ENCODE data around the gene FBXO34.
"Not testable (repeated sequence)": the region's sequence is repeated elsewhere in the genome, so short reads cannot be mapped to it uniquely, and the experiment has no call there.

FBXO34 gene

GRCh38 chr14:55361190-55361589 lies 90.0 kb downstream of the FBXO34 start:
- H3K27ac Mint-ChIP-seq = no peak overlapping the region
- H3K4me3 Mint-ChIP-seq = no peak overlapping the region
- no peaks in the 10 kb centered on the region for H3K27me3 Mint-ChIP-seq
- peaks cover 18% of the 10 kb centered on the region for H3K36me3 Mint-ChIP-seq
- no peak for ATAC-seq
- H3K9me3 Mint-ChIP-seq = no peaks in the 10 kb centered on the region
- H3K4me1 Mint-ChIP-seq = no peaks in the 10 kb centered on the region

DNA sequence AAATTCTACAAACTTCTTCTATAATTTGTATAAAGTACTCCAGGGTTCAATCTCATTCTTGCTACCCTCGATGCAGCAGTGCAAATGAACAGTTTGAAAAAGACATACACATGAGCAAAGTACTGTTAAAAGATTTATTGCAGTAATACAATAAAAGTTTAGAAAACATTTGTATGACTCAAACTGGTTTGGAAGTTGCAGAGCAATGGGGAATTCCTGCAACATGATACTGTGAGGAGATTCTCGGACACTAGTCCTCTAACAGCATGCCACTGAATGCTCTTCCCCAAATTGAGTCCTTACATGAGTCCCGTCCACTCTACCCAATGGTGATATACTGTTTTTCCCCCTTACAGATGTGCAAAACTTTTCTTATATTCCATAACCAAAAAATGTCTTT lies 95.0 kb downstream of the FBXO34 start:
- Mint-ChIP-seq H3K36me3 (peaks cover 61% of the 10 kb centered on the region), H3K4me3 (no peak overlapping the region), H3K27me3 (no peaks in the 10 kb centered on the region), H3K4me1 (no peaks in the 10 kb centered on the region), H3K27ac (no peak overlapping the region), H3K9me3 (no peaks in the 10 kb centered on the region)
- ATAC-seq = no peak

DNA sequence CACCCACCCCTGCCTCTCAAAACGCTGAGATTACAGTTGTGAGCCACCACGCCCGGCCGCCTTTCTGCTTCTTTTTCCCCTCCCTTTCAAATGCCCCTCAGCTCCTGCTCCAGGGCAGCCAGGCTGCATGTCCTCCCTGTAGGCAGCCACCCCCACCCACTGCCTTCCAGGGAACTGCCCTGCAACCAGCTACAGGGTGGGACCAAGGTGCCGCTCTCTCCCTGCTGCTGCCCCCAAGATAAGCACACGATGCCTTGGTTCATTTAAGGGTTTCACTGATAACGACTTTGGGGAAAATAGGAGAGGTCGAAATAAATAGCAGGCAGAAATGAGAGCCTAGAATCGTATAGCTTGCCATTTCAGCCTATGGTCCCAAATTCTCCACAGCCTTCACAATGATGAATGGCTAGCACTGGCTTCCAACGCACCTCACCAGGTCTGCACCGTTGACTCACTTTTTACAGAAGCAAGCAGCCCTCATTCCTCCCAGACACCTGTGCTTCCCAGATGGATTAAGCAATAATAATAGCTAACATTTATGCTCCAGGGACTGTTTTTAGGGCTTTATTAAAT lies 99.7 kb downstream of the FBXO34 start:
- H3K27me3 Mint-ChIP-seq = no peaks in the 10 kb centered on the region
- H3K36me3 Mint-ChIP-seq = peaks cover 72% of the 10 kb centered on the region
- ATAC-seq = no peak

GRCh38 chr14:55372423-55372822 lies 101.2 kb downstream of the FBXO34 start:
- no peaks in the 10 kb centered on the region for H3K27me3 Mint-ChIP-seq
- H3K9me3 Mint-ChIP-seq = no peaks in the 10 kb centered on the region
- peaks cover 8% of the 10 kb centered on the region for H3K4me1 Mint-ChIP-seq
- no peak overlapping the region for H3K27ac Mint-ChIP-seq
- H3K4me3 Mint-ChIP-seq = no peak overlapping the region
- no peak for ATAC-seq
- H3K36me3 Mint-ChIP-seq = peaks cover 81% of the 10 kb centered on the region

More for the DNA sequence above, 99.7 kb downstream of the FBXO34 start:
- Mint-ChIP-seq H3K4me3 (no peak overlapping the region), H3K27ac (no peak overlapping the region), H3K4me1 (peaks cover 8% of the 10 kb centered on the region), H3K9me3 (no peaks in the 10 kb centered on the region)

- Mint-ChIP-seq H3K36me3 (peaks cover 81% of the 10 kb centered on the region), H3K4me1 (peaks cover 8% of the 10 kb centered on the region), H3K27ac (no peak overlapping the region), H3K9me3 (no peaks in the 10 kb centered on the region), H3K4me3 (no peak overlapping the region), H3K27me3 (no peaks in the 10 kb centered on the region)
- no peak for ATAC-seq
Observed at GRCh38 chr14:55372825-55373224, 101.6 kb downstream of the FBXO34 start.

DNA sequence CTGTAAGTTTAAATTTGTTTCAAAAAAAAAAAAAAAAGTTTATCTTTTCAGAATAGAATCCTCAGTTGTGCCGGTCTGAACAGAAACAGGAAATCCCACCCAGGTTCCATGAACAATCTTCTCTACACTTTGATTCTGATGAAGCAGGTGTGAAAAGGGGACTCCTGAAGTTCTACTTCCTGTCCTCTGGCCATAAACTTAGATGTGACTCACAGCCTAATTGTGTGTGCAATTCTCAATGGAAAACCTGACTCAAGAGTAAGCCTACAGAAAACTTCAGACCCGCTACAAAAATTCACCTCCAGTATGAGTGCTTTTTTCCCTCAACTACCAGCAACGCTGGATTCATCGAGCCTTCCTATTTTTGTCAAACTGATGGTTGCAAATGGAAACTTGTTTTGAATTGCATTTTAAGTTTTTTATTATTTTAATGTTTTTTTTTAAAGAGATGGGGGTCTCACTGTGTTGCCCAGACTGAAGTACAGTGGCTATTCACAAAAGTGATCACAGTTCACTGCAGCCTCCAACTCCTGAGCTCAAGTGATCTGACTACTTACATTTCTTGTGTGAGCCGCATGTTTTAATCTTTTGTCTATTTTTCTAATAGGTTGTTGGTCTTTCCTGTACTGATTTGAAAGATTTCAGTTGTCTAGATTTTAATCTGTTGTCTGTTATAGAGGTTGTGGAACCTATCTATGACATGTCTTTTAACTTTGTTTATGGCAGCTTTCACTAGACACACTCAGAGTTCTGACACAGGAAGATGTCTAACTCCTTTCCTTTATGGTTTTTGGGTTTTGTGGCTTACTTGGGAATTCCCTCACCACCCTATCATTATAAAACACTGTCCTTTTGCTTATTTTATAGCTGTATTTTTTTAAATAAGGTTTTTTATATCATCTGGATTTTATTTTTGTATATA lies 102.8 kb downstream of the FBXO34 start:
- peak; percentile 86 for ATAC-seq

GRCh38 chr14:55374771-55375170 lies 103.5 kb downstream of the FBXO34 start:
- Mint-ChIP-seq H3K9me3 (no peaks in the 10 kb centered on the region), H3K27ac (peak overlapping the region; percentile 69), H3K4me1 (peaks cover 8% of the 10 kb centered on the region), H3K4me3 (no peak overlapping the region), H3K27me3 (no peaks in the 10 kb centered on the region), H3K36me3 (peaks cover 75% of the 10 kb centered on the region)
- ATAC-seq = no peak

More for the DNA sequence above, 102.8 kb downstream of the FBXO34 start:
- H3K27me3 Mint-ChIP-seq = no peaks in the 10 kb centered on the region
- no peaks in the 10 kb centered on the region for H3K9me3 Mint-ChIP-seq
- no peak overlapping the region for H3K4me3 Mint-ChIP-seq
- H3K36me3 Mint-ChIP-seq = peaks cover 82% of the 10 kb centered on the region
- peak overlapping the region; percentile 69 for H3K27ac Mint-ChIP-seq
- peaks cover 8% of the 10 kb centered on the region for H3K4me1 Mint-ChIP-seq

- no peak for ATAC-seq
- no peaks in the 10 kb centered on the region for H3K9me3 Mint-ChIP-seq
- no peaks in the 10 kb centered on the region for H3K27me3 Mint-ChIP-seq
- H3K36me3 Mint-ChIP-seq = peaks cover 78% of the 10 kb centered on the region
- H3K27ac Mint-ChIP-seq = no peak overlapping the region
- H3K4me1 Mint-ChIP-seq = peaks cover 8% of the 10 kb centered on the region
- no peak overlapping the region for H3K4me3 Mint-ChIP-seq
Observed at GRCh38 chr14:55377236-55377635, 106.0 kb downstream of the FBXO34 start.

- no peaks in the 10 kb centered on the region for H3K9me3 Mint-ChIP-seq
- ATAC-seq = no peak
- H3K4me1 Mint-ChIP-seq = no peaks in the 10 kb centered on the region
- H3K4me3 Mint-ChIP-seq = no peak overlapping the region
- H3K27me3 Mint-ChIP-seq = no peaks in the 10 kb centered on the region
- peaks cover 77% of the 10 kb centered on the region for H3K36me3 Mint-ChIP-seq
- no peak overlapping the region for H3K27ac Mint-ChIP-seq
Observed at GRCh38 chr14:55381040-55381439, 109.8 kb downstream of the FBXO34 start.

DNA sequence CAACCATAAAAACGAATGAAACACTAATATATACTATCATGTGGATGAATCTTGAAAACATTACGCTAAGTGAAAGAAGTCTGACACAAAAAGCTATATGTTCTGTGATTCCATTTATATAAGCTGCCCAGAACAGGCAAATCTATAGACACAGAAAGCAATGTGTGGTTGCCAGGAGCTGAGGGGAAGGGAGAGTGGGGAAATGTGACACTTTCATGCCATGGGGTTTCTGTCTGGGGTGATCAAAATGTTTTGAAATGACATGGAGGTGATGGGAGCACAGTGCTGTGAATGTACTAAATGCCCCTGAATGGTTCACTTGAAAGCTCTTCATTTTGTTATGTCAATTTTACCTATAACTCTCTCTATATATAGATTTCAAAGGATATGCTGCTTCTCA lies 110.3 kb downstream of the FBXO34 start:
- H3K27ac Mint-ChIP-seq = no peak overlapping the region
- no peaks in the 10 kb centered on the region for H3K4me1 Mint-ChIP-seq
- H3K9me3 Mint-ChIP-seq = no peaks in the 10 kb centered on the region
- H3K36me3 Mint-ChIP-seq = peaks cover 73% of the 10 kb centered on the region
- no peak overlapping the region for H3K4me3 Mint-ChIP-seq
- H3K27me3 Mint-ChIP-seq = no peaks in the 10 kb centered on the region
- ATAC-seq = no peak

DNA sequence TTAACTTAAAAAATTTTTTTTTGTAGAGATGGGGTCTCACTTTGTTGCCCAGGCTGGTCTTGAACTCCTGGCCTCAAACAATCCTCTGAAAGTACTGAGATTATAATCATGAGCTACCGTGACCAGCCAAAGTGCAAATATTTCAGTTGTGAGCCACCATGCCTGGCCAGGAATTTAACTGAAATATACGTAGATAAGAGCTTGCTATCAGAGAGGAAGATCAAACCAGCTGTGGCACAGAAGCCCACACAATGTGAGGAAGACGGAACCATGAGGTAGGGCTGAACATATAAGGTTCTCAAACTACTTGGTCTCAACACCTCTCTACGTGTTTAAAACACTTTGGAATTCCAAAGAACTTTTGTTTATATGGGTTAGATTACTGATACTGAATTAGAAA lies 111.3 kb downstream of the FBXO34 start:
- Mint-ChIP-seq H3K36me3 (peaks cover 73% of the 10 kb centered on the region), H3K27me3 (no peaks in the 10 kb centered on the region)

GRCh38 chr14:55383056-55383466 lies 111.8 kb downstream of the FBXO34 start:
- H3K4me1 Mint-ChIP-seq, H3K9me3 Mint-ChIP-seq, H3K27me3 Mint-ChIP-seq, ATAC-seq, H3K27ac Mint-ChIP-seq, H3K4me3 Mint-ChIP-seq: not testable (repeated sequence)
- peaks cover 73% of the 10 kb centered on the region for H3K36me3 Mint-ChIP-seq

More for the DNA sequence above, 111.3 kb downstream of the FBXO34 start:
- Mint-ChIP-seq H3K9me3 (no peaks in the 10 kb centered on the region), H3K4me1 (no peaks in the 10 kb centered on the region), H3K4me3 (no peak overlapping the region), H3K27ac (no peak overlapping the region)
- ATAC-seq = no peak

GRCh38 chr14:55383541-55384140 lies 112.4 kb downstream of the FBXO34 start:
- Mint-ChIP-seq H3K27me3 (no peaks in the 10 kb centered on the region), H3K27ac (no peak overlapping the region), H3K36me3 (peaks cover 72% of the 10 kb centered on the region), H3K4me3 (no peak overlapping the region), H3K9me3 (no peaks in the 10 kb centered on the region), H3K4me1 (no peaks in the 10 kb centered on the region)
- no peak for ATAC-seq

- Mint-ChIP-seq H3K27me3 (no peaks in the 10 kb centered on the region), H3K27ac (no peak overlapping the region), H3K4me3 (no peak overlapping the region), H3K36me3 (peaks cover 74% of the 10 kb centered on the region), H3K4me1 (no peaks in the 10 kb centered on the region), H3K9me3 (no peaks in the 10 kb centered on the region)
- ATAC-seq = no peak
Observed at GRCh38 chr14:55384536-55384935, 113.3 kb downstream of the FBXO34 start.

DNA sequence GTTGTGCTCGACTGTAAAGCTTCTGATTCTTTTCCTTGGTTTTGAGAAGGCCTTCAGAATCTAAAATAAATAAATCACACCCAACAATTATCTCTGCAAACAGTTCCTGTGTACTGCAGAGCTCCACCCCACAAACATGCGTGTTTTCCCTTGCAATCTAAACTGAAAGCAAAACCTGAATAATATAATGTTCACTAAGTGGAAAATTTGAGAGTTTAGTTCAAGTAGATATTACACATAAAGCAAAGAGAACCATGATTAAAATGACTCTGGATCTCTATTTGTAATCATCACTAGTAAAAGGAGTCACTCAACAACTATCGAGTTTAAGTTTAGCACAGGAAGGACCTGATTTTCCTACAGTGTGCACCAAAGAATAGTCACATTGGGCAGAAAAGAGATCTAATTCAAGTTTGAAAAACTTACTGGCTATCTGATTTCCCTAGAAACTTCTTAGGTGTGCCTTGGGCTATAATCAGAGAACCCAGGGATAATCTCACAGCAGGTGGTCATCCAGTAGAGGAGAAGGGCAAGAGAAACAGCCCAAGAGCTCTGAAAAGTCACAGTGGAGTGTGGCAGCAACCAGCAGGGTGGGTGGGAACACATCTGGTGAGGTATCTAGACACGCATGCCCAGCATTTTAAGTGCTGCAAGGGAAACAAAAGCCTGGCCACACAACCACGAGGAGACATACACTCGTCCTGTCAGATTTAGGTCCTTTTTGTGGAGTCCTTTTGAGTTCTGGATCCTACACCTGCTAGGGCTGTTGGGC lies 115.0 kb downstream of the FBXO34 start:
- ATAC-seq = no peak
- Mint-ChIP-seq H3K36me3 (peaks cover 67% of the 10 kb centered on the region), H3K27ac (no peak overlapping the region), H3K4me1 (no peaks in the 10 kb centered on the region), H3K4me3 (no peak overlapping the region), H3K9me3 (no peaks in the 10 kb centered on the region), H3K27me3 (no peaks in the 10 kb centered on the region)

Measured in stimulated activated memory B cell treated with anti-CD40 and anti-IgM and Interleukin-4, amounts not matched to agents 10 μg/mL and 1 μg/mL and 100 μg/mL, for 72 hours (primary cell).